Activated naive CD8-positive, alpha-beta T cell treated with anti-CD3 and anti-CD28 coated beads for 36 hours (primary cell): Measurements from ENCODE around the gene SMOC1. TPM values are rescaled to one million over a fixed set of nuclear protein-coding genes. Genes with fewer than 3 reads are reported as not detected.

Experiments
- DNase-seq: peaks from one replicate; pipeline ENCODE4 v3.0.0; 2021
- H3K27ac Mint-ChIP-seq: one replicate; pipeline ENCODE4 v1.8.0; 2022; ENCODE audit warnings: mild to moderate bottlenecking, moderate library complexity, mixed read lengths
- H3K27me3 Mint-ChIP-seq: one replicate; pipeline ENCODE4 v1.8.0; 2022; ENCODE audit warnings: mild to moderate bottlenecking, mixed read lengths
- H3K36me3 Mint-ChIP-seq: one replicate; pipeline ENCODE4 v1.8.0; 2021; ENCODE audit warnings: mild to moderate bottlenecking, mixed read lengths
- H3K4me1 Mint-ChIP-seq: one replicate; pipeline ENCODE4 v1.8.0; 2021; ENCODE audit warnings: mixed read lengths
- H3K4me3 Mint-ChIP-seq: one replicate; pipeline ENCODE4 v1.8.0; 2022; ENCODE audit warnings: mild to moderate bottlenecking, moderate library complexity, mixed read lengths
- H3K9me3 Mint-ChIP-seq: one replicate; pipeline ENCODE4 v1.8.0; 2022; ENCODE audit warnings: mixed read lengths
- total RNA-seq, 2 experiments: library from RNA; stranded (reverse); gene quantifications; one replicate each; pipeline ENCODE4 v1.2.3, GENCODE V29; 2021

The SMOC1 gene
- not detected for total RNA-seq

- H3K9me3 Mint-ChIP-seq: no peaks in the 10 kb centered on the region
- DNase-seq: peak; percentile 56
- H3K4me1 Mint-ChIP-seq: peaks cover 4% of the 10 kb centered on the region
- no peak within 1 kb of the TSS for H3K4me3 Mint-ChIP-seq
- peaks cover 58% of the 10 kb centered on the region for H3K27me3 Mint-ChIP-seq
- no peak within 1 kb of the TSS for H3K27ac Mint-ChIP-seq
- H3K36me3 Mint-ChIP-seq: no peaks in the 10 kb centered on the region
Observed at GRCh38 chr14:69879175-69880043, at the start of gene SMOC1. Gene SMOC1 (plus strand): TSS chr14:69879416. CDS start chr14:69879679, 263 bp downstream.

- H3K9me3 Mint-ChIP-seq: no peaks in the 10 kb centered on the region
Observed at GRCh38 chr14:69838881-69839416, 40.3 kb upstream of the SMOC1 start.

GRCh38 chr14:69839661-69840060, 39.6 kb upstream of the SMOC1 start:
- H3K4me3 Mint-ChIP-seq: no peak overlapping the region

More at GRCh38 chr14:69838881-69839416, 40.3 kb upstream of the SMOC1 start:
- no peak overlapping the region for H3K27ac Mint-ChIP-seq
- no peak overlapping the region for H3K4me3 Mint-ChIP-seq
- no peaks in the 10 kb centered on the region for H3K4me1 Mint-ChIP-seq
- H3K27me3 Mint-ChIP-seq: peaks cover 4% of the 10 kb centered on the region
- no peaks in the 10 kb centered on the region for H3K36me3 Mint-ChIP-seq
- DNase-seq: no peak

GRCh38 chr14:69841656-69842055, 37.6 kb upstream of the SMOC1 start:
- DNase-seq: no peak
- Mint-ChIP-seq H3K36me3 (no peaks in the 10 kb centered on the region), H3K27ac (no peak overlapping the region), H3K4me3 (no peak overlapping the region), H3K27me3 (peaks cover 4% of the 10 kb centered on the region), H3K9me3 (no peaks in the 10 kb centered on the region), H3K4me1 (no peaks in the 10 kb centered on the region)

More at GRCh38 chr14:69839661-69840060, 39.6 kb upstream of the SMOC1 start:
- DNase-seq: no peak
- Mint-ChIP-seq H3K27me3 (peaks cover 4% of the 10 kb centered on the region), H3K27ac (no peak overlapping the region), H3K4me1 (no peaks in the 10 kb centered on the region), H3K9me3 (no peaks in the 10 kb centered on the region), H3K36me3 (no peaks in the 10 kb centered on the region)

- no peaks in the 10 kb centered on the region for H3K36me3 Mint-ChIP-seq
- no peak overlapping the region for H3K4me3 Mint-ChIP-seq
- peaks cover 4% of the 10 kb centered on the region for H3K27me3 Mint-ChIP-seq
- no peak for DNase-seq
- H3K27ac Mint-ChIP-seq: no peak overlapping the region
- H3K9me3 Mint-ChIP-seq: no peaks in the 10 kb centered on the region
- no peaks in the 10 kb centered on the region for H3K4me1 Mint-ChIP-seq
Observed at GRCh38 chr14:69842686-69843420, 36.4 kb upstream of the SMOC1 start.

GRCh38 chr14:69844171-69844570, 35.0 kb upstream of the SMOC1 start:
- no peak for DNase-seq
- no peaks in the 10 kb centered on the region for H3K36me3 Mint-ChIP-seq

GRCh38 chr14:69845050-69845581, 34.1 kb upstream of the SMOC1 start:
- H3K27me3 Mint-ChIP-seq: peaks cover 4% of the 10 kb centered on the region
- H3K4me1 Mint-ChIP-seq: no peaks in the 10 kb centered on the region
- DNase-seq: no peak
- no peaks in the 10 kb centered on the region for H3K36me3 Mint-ChIP-seq
- H3K9me3 Mint-ChIP-seq: no peaks in the 10 kb centered on the region
- H3K4me3 Mint-ChIP-seq: no peak overlapping the region
- H3K27ac Mint-ChIP-seq: no peak overlapping the region

More at GRCh38 chr14:69844171-69844570, 35.0 kb upstream of the SMOC1 start:
- Mint-ChIP-seq H3K27me3 (peaks cover 4% of the 10 kb centered on the region), H3K4me3 (no peak overlapping the region), H3K27ac (no peak overlapping the region), H3K9me3 (no peaks in the 10 kb centered on the region), H3K4me1 (no peaks in the 10 kb centered on the region)

- H3K27me3 Mint-ChIP-seq: peaks cover 5% of the 10 kb centered on the region
- DNase-seq: no peak
- H3K4me1 Mint-ChIP-seq: no peaks in the 10 kb centered on the region
- no peaks in the 10 kb centered on the region for H3K36me3 Mint-ChIP-seq
- H3K27ac Mint-ChIP-seq: no peak overlapping the region
- no peak overlapping the region for H3K4me3 Mint-ChIP-seq
- no peaks in the 10 kb centered on the region for H3K9me3 Mint-ChIP-seq
Observed at GRCh38 chr14:69845787-69846186, 33.4 kb upstream of the SMOC1 start.

GRCh38 chr14:69848156-69848555, 31.1 kb upstream of the SMOC1 start:
- H3K27me3 Mint-ChIP-seq: peaks cover 11% of the 10 kb centered on the region
- no peak for DNase-seq
- H3K9me3 Mint-ChIP-seq: no peaks in the 10 kb centered on the region
- H3K4me3 Mint-ChIP-seq: no peak overlapping the region
- no peaks in the 10 kb centered on the region for H3K4me1 Mint-ChIP-seq
- H3K36me3 Mint-ChIP-seq: no peaks in the 10 kb centered on the region
- no peak overlapping the region for H3K27ac Mint-ChIP-seq

GRCh38 chr14:69848903-69849391, 30.3 kb upstream of the SMOC1 start:
- Mint-ChIP-seq H3K36me3 (no peaks in the 10 kb centered on the region), H3K27ac (no peak overlapping the region), H3K4me3 (no peak overlapping the region), H3K4me1 (no peaks in the 10 kb centered on the region), H3K9me3 (no peaks in the 10 kb centered on the region), H3K27me3 (peaks cover 7% of the 10 kb centered on the region)
- no peak for DNase-seq

- no peak overlapping the region for H3K4me3 Mint-ChIP-seq
- no peaks in the 10 kb centered on the region for H3K36me3 Mint-ChIP-seq
- H3K9me3 Mint-ChIP-seq: no peaks in the 10 kb centered on the region
- no peak overlapping the region for H3K27ac Mint-ChIP-seq
- no peak for DNase-seq
- no peaks in the 10 kb centered on the region for H3K4me1 Mint-ChIP-seq
- peaks cover 11% of the 10 kb centered on the region for H3K27me3 Mint-ChIP-seq
Observed at GRCh38 chr14:69850086-69850735, 29.0 kb upstream of the SMOC1 start.

GRCh38 chr14:69850736-69851112, 28.5 kb upstream of the SMOC1 start:
- H3K9me3 Mint-ChIP-seq: no peaks in the 10 kb centered on the region
- H3K27me3 Mint-ChIP-seq: peaks cover 11% of the 10 kb centered on the region
- no peak overlapping the region for H3K4me3 Mint-ChIP-seq
- no peak overlapping the region for H3K27ac Mint-ChIP-seq
- no peak for DNase-seq
- no peaks in the 10 kb centered on the region for H3K4me1 Mint-ChIP-seq
- H3K36me3 Mint-ChIP-seq: no peaks in the 10 kb centered on the region

GRCh38 chr14:69852531-69853321, 26.5 kb upstream of the SMOC1 start:
- H3K27ac Mint-ChIP-seq: no peak overlapping the region
- DNase-seq: no peak
- no peak overlapping the region for H3K4me3 Mint-ChIP-seq
- H3K36me3 Mint-ChIP-seq: no peaks in the 10 kb centered on the region
- no peaks in the 10 kb centered on the region for H3K4me1 Mint-ChIP-seq
- H3K27me3 Mint-ChIP-seq: peaks cover 11% of the 10 kb centered on the region
- no peaks in the 10 kb centered on the region for H3K9me3 Mint-ChIP-seq

GRCh38 chr14:69853774-69854173, 25.4 kb upstream of the SMOC1 start:
- H3K9me3 Mint-ChIP-seq: no peaks in the 10 kb centered on the region
- no peak overlapping the region for H3K4me3 Mint-ChIP-seq
- H3K27me3 Mint-ChIP-seq: peaks cover 11% of the 10 kb centered on the region
- no peak overlapping the region for H3K27ac Mint-ChIP-seq
- no peak for DNase-seq
- no peaks in the 10 kb centered on the region for H3K4me1 Mint-ChIP-seq
- H3K36me3 Mint-ChIP-seq: no peaks in the 10 kb centered on the region
